ENCODE data around the gene DENND5A. TPM values are rescaled to one million over a fixed set of nuclear protein-coding genes. Genes with fewer than 3 reads are reported as not detected.
"Not testable (repeated sequence)": the region's sequence is repeated elsewhere in the genome, so short reads cannot be mapped to it uniquely, and the experiment has no call there.

DENND5A gene
- total and polyA plus RNA-seq, 4 donors = 7.9 to 45.8 (median 18.2) TPM

GRCh38 chr11:9192561-9192960 lies 72.6 kb downstream of the DENND5A start (continued):
- TF ChIP-seq REST (IDR thresholded peaks at IDR 0.05) = no peak
- TF ChIP-seq HNF4A (conservative IDR thresholded peaks at IDR 0.05) = no peak
- TF ChIP-seq EGR1 (IDR thresholded peaks at IDR 0.05; ENCODE audit: low read depth in 2 of 2) = no peak

- H3K9me3 ChIP-seq (ENCODE audit: control insufficient read depth in 4 of 4, low read length in 3 of 4); H3K4me3 ChIP-seq (ENCODE audit: low read depth in 1 of 3, low read length in 3 of 3); H3K27ac ChIP-seq (ENCODE audit: low read depth in 1 of 2, low read length in 2 of 2); H3K36me3 ChIP-seq (ENCODE audit: control insufficient read depth in 4 of 4, insufficient read depth in 3 of 4, low read depth in 1 of 4, low read length in 3 of 4); H3K27me3 ChIP-seq (ENCODE audit: control insufficient read depth in 4 of 4, insufficient read depth in 4 of 4, low read length in 3 of 4); DNase-seq (ENCODE audit: low spot score); H3K4me1 ChIP-seq (ENCODE audit: control insufficient read depth in 4 of 4, insufficient read depth in 4 of 4, low read length in 3 of 4); H3K9ac ChIP-seq (ENCODE audit: low read depth in 1 of 2, low read length in 2 of 2): not testable (repeated sequence)
- 96% methylated on average over 5 of the region's 5 CpGs for WGBS
These were observed 74.7 kb downstream of the DENND5A start for GRCh38 chr11:9190326-9191016.

- H3K36me3 ChIP-seq (ENCODE audit: control insufficient read depth in 4 of 4, insufficient read depth in 3 of 4, low read depth in 1 of 4, low read length in 3 of 4); H3K27me3 ChIP-seq (ENCODE audit: control insufficient read depth in 4 of 4, insufficient read depth in 4 of 4, low read length in 3 of 4); DNase-seq (ENCODE audit: low spot score); H3K9ac ChIP-seq (ENCODE audit: low read depth in 1 of 2, low read length in 2 of 2); H3K4me3 ChIP-seq (ENCODE audit: low read depth in 1 of 3, low read length in 3 of 3); H3K9me3 ChIP-seq (ENCODE audit: control insufficient read depth in 4 of 4, low read length in 3 of 4); H3K27ac ChIP-seq (ENCODE audit: low read depth in 1 of 2, low read length in 2 of 2); H3K4me1 ChIP-seq (ENCODE audit: control insufficient read depth in 4 of 4, insufficient read depth in 4 of 4, low read length in 3 of 4): not testable (repeated sequence)
- 97% methylated on average over 3 of the region's 3 CpGs for WGBS
These were observed 76.3 kb downstream of the DENND5A start for GRCh38 chr11:9188860-9189259.

- H3K4me3 ChIP-seq (ENCODE audit: low read depth in 1 of 3, low read length in 3 of 3) = no peak overlapping the region
- H3K27me3 ChIP-seq (ENCODE audit: control insufficient read depth in 4 of 4, insufficient read depth in 4 of 4, low read length in 3 of 4) = no peaks in the 10 kb centered on the region
- 97% methylated on average over 3 of the region's 3 CpGs for WGBS
These were observed 77.5 kb downstream of the DENND5A start for GRCh38 chr11:9187616-9188015.

More at GRCh38 chr11:9187616-9188015, 77.5 kb downstream of the DENND5A start:
- DNase-seq (ENCODE audit: low spot score) = no peak
- peaks cover 0 to 5% (median 3%) of the 10 kb centered on the region in 4 donors for H3K36me3 ChIP-seq (ENCODE audit: control insufficient read depth in 4 of 4, insufficient read depth in 3 of 4, low read depth in 1 of 4, low read length in 3 of 4)
- no peaks in the 10 kb centered on the region for H3K4me1 ChIP-seq (ENCODE audit: control insufficient read depth in 4 of 4, insufficient read depth in 4 of 4, low read length in 3 of 4)
- H3K9me3 ChIP-seq (ENCODE audit: control insufficient read depth in 4 of 4, low read length in 3 of 4) = no peaks in the 10 kb centered on the region
- H3K9ac ChIP-seq (ENCODE audit: low read depth in 1 of 2, low read length in 2 of 2) = no peak overlapping the region
- TF ChIP-seq, protein P1, sequence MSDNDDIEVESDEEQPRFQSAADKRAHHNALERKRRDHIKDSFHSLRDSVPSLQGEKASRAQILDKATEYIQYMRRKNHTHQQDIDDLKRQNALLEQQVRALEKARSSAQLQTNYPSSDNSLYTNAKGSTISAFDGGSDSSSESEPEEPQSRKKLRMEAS (IDR thresholded peaks at IDR 0.05) = no peak
- TF ChIP-seq RAD21 (IDR thresholded peaks at IDR 0.05) (no peak), HNF4G (IDR thresholded peaks at IDR 0.05) (no peak), ZBTB33 (IDR thresholded peaks at IDR 0.05) (no peak), FOXA1 (IDR thresholded peaks at IDR 0.05) (no peak), GABPA (IDR thresholded peaks at IDR 0.05 in 1 of 2, conservative IDR thresholded peaks at IDR 0.05 in 1 of 2) (no peak), NR2F2 (IDR thresholded peaks at IDR 0.05) (no peak), ATF3 (IDR thresholded peaks at IDR 0.05) (no peak)
- H3K27ac ChIP-seq (ENCODE audit: low read depth in 1 of 2, low read length in 2 of 2) = no peak overlapping the region

Data from liver (tissue), 9 donors.